Activated CD4-positive, alpha-beta T cell treated with anti-CD3 and anti-CD28 coated beads for 48 hours (primary cell): ENCODE results near the gene ADAM20.
"Not testable (repeated sequence)": the region's sequence is repeated elsewhere in the genome, so short reads cannot be mapped to it uniquely, and the experiment has no call there.

Experiments
- DNase-seq: peaks from one replicate; pipeline ENCODE4 v3.0.0-alpha.2; 2020

The ADAM20 gene

DNA sequence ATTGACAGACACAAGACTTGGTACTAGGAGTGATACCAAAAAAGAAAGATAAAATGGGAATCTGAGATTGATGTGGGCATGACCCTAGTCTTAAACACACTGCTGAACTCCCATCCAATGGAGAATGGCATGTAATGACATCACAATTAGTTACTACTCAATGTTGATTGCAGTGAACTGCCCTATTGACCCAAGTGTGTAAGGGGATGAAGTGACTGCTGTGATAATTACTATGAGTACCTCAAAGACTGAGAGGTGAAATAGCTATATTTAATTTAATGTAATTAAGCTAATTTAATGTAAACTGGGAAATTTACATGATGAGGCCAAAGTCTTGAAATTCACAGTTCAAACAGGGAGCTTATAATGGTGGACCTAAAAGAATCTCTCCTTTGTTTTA is at the start of gene ADAM20:
Gene ADAM20, minus strand, starts transcription at position 101 of the 400 bp plus-strand sequence. CDS start 10,247 bp downstream, outside the sequence.
- no peak for DNase-seq

DNA sequence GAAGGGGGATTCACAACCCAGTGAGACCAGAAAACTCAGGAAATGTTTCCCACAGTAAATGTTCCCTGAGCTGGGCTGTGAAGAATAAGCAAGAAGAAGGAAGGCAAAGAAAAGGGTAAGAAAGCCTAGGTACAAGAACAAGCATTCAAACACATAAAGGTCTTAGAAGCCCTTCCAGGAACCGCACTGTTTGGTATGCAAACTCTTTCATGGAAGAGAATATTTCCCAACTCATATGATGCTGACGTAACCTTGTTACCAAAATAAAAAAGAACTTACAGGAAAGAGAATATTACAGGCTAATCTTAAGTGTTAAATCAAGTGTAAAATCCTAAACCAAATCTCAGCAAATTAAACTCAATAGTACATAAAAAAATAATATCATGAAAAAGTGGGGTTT is 42.1 kb upstream of the ADAM20 start:
- DNase-seq: no peak

DNA sequence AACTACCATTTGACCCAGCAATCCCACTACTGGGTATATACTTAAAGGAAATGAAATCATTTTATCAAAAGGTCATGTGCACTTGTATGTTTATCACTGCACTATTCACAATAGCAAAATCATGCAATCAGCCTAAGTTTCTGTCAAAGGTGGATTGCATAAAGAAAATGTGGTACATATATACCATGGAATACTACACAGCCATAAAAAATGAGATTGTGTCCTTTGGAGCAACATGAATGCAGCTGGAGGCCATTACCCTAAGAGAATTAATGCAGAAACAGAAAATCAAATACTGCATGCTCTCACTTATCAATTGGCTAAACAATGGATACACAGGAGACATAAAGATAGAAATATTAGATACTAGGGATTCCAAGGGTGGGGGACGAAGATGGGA is 38.2 kb upstream of the ADAM20 start:
- DNase-seq: no peak

DNA sequence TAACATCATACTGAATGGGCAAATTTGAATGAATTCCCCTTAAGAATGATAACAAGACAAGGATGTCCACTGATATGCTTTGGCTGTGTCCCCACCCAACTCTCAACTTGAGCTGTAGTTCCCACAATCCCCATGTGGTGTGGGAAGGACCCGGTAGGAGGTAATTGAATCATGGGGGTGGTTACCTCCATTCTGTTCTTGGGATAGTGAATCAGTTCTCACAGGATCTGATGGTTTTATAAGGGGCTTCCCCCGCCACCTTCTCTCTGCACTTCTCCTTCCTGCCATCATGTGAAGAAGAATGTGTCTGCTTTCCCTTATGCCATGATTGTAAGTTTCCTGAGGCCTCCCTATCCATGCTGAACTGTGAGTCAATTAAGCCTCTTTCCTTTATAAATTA is 36.3 kb upstream of the ADAM20 start:
- DNase-seq: no peak

DNA sequence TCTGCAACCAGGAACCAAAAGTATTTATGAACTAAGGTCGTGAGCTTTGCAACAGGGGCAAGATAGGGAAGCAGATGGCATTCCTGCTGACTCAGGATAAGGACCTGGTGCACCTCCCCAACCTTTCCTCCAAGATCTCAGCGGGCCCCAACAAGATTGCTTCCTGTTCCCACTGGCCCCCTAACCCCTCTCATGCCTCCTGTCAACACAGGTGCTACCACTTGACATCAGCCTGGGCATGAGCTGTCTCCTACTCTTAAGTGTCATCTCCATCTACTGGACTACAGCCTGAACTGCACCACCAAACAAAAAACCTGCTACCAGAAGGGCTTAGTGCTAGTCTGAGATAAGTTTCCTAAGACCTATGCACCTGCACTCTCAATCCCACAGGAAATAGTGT is 33.0 kb upstream of the ADAM20 start:
- peak; percentile 36 for DNase-seq

DNA sequence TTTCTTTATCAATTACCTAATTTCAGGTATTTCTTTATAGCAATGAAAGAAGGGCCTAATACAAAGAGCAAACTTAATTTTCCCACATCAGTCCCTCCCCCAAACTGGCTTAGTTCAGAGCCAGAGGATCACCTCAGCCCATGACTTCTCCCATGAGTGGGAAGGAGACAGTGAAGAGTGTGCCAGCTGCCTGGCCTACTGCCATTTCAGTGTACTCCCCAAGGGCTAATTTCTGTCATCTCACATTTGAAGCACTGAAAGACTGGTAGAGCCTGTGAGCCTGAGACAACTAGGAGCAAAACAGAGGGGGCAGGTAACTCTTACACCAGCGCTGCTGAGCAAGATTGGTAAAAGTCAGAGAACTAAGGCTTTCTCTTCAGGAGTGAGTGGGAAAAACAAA is 29.1 kb upstream of the ADAM20 start:
- no peak for DNase-seq

DNA sequence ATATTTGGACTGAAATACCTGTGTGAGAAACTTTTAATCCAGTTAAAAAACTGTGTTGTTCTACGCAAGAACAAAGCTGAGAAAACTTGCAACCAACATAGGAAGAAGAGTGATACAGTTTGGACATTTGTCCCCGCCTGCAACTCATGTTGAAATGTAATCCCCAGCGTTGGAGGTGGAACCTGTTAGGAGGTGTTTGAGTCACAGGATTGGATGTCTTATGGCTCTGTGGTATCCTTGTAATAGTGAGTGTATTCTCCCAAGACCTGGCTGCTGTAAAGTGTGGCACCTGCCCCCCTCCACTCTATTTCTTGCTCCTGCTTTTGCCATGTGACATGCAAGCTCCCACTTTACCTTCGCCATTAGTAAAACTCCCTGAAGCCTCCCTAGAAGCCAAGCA is 28.6 kb upstream of the ADAM20 start:
- no peak for DNase-seq

GRCh38 chr14:70558356-70558755 is 23.6 kb upstream of the ADAM20 start:
- DNase-seq: no peak

DNA sequence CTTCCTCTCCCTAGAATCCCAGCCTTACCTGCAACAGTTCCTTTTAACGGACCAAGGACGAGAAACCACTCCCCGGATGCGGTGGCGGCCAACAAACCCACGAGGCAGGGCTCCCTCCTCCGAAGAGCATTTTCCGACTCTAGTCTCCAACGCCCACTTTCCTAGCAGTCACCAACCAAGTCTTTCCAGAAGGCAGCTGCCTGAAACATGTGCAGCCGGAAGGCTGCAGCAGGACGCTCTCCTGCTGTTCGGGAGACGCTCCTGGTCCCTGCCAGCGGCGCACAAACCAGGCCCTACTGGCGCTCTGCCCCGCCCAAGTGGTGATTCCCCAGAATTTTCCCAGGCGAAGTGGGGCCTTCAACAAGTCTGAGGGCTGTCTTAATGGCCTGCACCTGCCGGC is 21.1 kb upstream of the ADAM20 start:
- no peak for DNase-seq

GRCh38 chr14:70538087-70538486 is 3.3 kb upstream of the ADAM20 start:
- no peak for DNase-seq

DNA sequence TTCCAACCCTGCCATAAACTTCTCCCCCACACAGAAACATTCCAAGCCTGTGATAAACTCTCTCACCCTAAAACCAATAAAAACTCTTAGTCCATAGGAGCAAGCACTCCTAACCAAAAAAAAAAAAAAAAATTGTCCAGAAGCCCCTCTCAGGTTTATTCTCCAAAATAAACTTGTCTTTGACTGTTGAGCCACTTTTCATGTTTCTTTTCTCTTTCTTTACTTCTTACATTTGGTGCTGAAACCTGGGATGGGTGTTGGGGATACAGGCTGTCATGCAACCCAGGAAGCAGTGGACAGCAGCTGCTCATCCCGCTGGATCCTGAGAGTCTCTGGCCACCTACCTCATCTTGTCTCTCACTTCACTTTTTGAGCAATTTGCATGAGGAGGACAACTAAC is 2.0 kb upstream of the ADAM20 start:
- DNase-seq: no peak

DNA sequence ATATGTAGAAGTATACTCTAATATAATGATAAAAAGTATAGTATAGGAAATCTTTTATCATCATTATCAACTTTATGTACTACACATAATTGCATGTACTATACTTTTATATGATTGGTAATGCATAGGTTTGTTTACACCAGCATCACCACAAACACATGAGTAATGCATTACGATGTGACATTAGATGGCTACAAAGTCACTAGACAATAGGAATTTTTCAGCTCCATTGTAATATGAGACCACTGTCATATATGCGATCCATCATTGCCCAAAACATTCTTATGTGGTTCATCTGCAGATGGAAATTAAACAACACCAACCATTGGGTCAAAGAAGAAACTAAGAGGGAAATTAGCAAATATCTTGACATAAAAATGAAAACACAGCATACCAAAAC is 4.4 kb downstream of the ADAM20 start:
- DNase-seq: no peak

- DNase-seq: no peak
Measured at GRCh38 chr14:70527501-70528105, 7.2 kb downstream of the ADAM20 start.

DNA sequence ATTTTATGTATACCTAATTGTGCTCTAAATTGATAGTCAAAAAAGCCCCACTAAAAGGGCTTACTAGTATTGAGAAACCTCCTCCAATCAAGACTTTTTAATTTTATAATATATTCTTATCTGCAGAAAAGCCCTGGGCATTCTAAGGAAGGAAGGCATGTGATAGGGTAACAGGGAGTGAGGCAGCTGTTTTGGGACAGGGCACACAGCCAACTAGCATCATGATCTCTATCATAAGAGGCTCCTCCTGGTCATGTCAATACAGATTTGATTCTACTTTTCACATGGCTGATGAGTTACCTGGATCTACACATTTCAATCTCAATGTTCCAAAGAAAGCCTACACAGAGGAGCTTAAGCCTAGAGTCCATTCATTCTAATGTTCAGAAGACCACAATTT is 9.1 kb downstream of the ADAM20 start:
- no peak for DNase-seq

DNA sequence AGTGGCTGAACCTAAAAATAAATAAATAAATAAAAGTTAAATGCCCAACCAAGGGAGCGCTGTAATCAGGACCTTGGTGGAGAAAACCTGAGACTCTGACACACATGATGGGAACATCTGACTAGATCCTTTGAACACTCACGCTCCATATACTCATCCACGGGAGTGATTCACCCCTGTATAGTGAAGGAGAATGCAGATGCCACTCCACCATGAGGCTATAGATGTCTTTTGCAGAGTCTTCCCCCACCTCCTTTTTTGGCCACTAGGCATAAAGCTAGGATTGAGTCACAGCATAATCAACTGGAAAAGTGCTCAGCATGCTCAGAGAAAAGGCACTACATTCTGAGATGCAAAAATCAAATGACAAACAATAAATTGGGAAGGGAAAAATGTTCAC is 19.0 kb downstream of the ADAM20 start:
- DNase-seq: no peak

GRCh38 chr14:70514168-70515069 is 20.4 kb downstream of the ADAM20 start:
- no peak for DNase-seq

GRCh38 chr14:70498191-70498590 is 36.6 kb downstream of the ADAM20 start:
- DNase-seq: no peak

- no peak for DNase-seq
Measured at GRCh38 chr14:70489579-70490200, 45.1 kb downstream of the ADAM20 start.

DNA sequence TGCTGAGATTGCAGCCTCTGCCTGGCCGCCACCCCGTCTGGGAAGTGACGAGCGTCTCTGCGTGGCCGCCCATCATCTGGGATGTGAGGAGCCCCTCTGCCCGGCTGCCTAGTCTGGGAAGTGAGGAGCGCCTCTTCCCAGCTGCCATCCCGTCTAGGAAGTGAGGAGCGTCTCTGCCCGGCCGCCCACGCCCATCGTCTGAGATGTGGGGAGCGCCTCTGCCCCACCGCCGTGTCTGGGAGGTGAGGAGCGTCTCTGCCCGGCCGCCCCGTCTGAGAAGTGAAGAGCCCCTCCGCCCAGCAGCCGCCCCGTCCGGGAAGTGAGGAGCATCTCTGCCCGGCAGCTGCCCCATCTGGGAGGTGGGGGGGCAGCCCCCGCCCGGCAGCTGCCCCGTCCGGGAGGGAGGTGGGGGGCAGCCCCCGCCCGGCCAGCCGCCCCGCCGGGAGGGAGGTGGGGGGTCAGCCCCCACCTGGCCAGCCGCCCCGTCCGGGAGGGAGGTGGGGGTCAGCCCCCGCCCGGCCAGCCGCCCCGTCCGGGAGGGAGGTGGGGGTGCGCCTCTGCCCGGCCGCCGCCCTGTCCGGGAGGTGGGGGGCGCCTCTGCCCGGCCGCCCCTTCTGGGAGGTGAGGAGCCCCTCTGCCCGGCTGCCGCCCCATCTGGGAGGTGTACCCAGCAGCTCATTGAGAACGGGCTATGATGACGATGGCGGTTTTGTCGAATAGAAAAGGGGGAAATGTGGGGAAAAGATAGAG is 57.3 kb downstream of the ADAM20 start:
- not testable (repeated sequence) for DNase-seq

- not testable (repeated sequence) for DNase-seq
Measured at GRCh38 chr14:70475459-70475858, 59.3 kb downstream of the ADAM20 start.

- DNase-seq: no peak
Measured at GRCh38 chr14:70473825-70474224, 61.0 kb downstream of the ADAM20 start.
